Nephron progenitor cell (in vitro differentiated cells): ENCODE data around the gene GRK6.

Experiments
- DNase-seq: peaks from one replicate; pipeline ENCODE4 v3.0.0; 2021
- H3K27ac Mint-ChIP-seq: 2 replicates; pipeline ENCODE4 v1.8.0; 2021; ENCODE audit warnings: mild to moderate bottlenecking, moderate library complexity, mixed read lengths
- H3K27me3 Mint-ChIP-seq: 2 replicates; pipeline ENCODE4 v1.8.0; 2021; ENCODE audit warnings: mild to moderate bottlenecking, low read depth, mixed read lengths; ENCODE audit not compliant: poor library complexity
- H3K36me3 Mint-ChIP-seq: 2 replicates; pipeline ENCODE4 v1.8.0; 2021; ENCODE audit warnings: low read depth, mixed read lengths
- H3K4me1 Mint-ChIP-seq: 2 replicates; pipeline ENCODE4 v1.8.0; 2021; ENCODE audit warnings: mixed read lengths
- H3K4me3 Mint-ChIP-seq: 2 replicates; pipeline ENCODE4 v1.8.0; 2021; ENCODE audit warnings: mild to moderate bottlenecking, moderate library complexity, mixed read lengths
- H3K9me3 Mint-ChIP-seq: 2 replicates; pipeline ENCODE4 v1.8.0; 2021; ENCODE audit warnings: mild to moderate bottlenecking, moderate library complexity, mixed read lengths
- TF ChIP-seq, protein P1 (sequence below): fragments of 200-600 bp; sonication (generic); IDR thresholded peaks from 2 replicates; pipeline ENCODE4 v1.5.0; 2021; ENCODE audit warnings: antibody characterized with exemption

Gene GRK6

DNA sequence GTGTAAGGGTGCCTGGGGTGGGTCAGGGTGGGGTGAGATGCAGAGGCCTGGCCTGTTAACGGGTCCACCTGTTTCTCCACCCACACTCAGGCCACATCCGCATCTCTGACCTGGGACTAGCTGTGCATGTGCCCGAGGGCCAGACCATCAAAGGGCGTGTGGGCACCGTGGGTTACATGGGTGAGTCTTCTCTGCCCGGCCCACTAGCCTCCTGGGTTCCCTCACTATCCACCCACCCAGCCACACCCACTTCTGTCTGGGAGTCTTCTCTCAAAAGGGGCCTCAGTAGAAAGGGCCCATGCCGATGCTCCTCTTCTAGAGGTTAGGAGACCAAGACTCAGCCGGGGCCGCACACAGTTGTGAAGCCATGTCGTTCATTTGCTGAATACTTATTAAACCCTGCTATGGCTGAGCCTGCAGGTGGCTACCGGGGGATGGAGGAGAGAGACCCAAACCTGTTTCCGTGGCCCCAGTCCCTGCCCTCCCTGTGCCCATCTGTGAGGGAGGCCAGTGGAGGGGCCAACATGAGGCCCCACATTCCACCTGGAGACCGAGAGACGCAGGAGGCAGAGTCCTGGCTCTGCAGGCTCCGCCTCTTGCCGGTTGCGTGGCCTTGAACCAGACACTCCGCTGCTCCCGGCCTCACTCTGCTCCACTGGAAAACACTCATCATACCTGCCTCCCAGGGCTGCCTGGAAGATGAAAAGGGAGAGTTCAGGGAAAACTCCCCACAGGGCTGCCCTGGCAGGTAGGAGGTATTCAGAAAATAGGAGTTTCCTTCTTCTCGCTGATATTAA, 8.7 kb downstream of the GRK6 start:
- H3K4me1 Mint-ChIP-seq: peaks cover 5% of the 10 kb centered on the region
- no peak overlapping the region for H3K27ac Mint-ChIP-seq
- no peak overlapping the region for H3K4me3 Mint-ChIP-seq
- no peaks in the 10 kb centered on the region for H3K27me3 Mint-ChIP-seq
- TF ChIP-seq, protein P1, sequence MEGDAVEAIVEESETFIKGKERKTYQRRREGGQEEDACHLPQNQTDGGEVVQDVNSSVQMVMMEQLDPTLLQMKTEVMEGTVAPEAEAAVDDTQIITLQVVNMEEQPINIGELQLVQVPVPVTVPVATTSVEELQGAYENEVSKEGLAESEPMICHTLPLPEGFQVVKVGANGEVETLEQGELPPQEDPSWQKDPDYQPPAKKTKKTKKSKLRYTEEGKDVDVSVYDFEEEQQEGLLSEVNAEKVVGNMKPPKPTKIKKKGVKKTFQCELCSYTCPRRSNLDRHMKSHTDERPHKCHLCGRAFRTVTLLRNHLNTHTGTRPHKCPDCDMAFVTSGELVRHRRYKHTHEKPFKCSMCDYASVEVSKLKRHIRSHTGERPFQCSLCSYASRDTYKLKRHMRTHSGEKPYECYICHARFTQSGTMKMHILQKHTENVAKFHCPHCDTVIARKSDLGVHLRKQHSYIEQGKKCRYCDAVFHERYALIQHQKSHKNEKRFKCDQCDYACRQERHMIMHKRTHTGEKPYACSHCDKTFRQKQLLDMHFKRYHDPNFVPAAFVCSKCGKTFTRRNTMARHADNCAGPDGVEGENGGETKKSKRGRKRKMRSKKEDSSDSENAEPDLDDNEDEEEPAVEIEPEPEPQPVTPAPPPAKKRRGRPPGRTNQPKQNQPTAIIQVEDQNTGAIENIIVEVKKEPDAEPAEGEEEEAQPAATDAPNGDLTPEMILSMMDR: no peak
- DNase-seq: no peak
- H3K36me3 Mint-ChIP-seq: peaks cover 40% of the 10 kb centered on the region
- peaks cover 6% of the 10 kb centered on the region for H3K9me3 Mint-ChIP-seq

DNA sequence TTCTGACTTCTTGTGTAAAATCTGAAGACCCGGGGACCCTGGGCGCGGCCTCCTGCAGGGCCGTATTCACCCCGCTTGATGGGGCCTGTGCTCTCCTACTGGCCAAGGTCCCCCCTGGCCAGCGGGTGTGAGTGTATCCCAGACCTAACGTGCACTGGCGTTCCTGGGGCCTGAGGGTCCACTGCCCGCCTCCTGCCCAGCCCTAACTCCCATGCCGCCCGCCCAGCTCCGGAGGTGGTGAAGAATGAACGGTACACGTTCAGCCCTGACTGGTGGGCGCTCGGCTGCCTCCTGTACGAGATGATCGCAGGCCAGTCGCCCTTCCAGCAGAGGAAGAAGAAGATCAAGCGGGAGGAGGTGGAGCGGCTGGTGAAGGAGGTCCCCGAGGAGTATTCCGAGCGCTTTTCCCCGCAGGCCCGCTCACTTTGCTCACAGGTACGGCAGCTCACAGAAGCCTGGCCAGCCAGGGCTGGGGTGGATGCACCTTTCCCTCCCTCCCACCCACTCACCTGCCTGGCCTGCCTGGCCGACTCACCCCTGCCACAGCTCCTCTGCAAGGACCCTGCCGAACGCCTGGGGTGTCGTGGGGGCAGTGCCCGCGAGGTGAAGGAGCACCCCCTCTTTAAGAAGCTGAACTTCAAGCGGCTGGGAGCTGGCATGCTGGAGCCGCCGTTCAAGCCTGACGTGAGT, 9.5 kb downstream of the GRK6 start:
- Mint-ChIP-seq H3K9me3 (peaks cover 6% of the 10 kb centered on the region), H3K36me3 (peaks cover 40% of the 10 kb centered on the region), H3K4me1 (no peaks in the 10 kb centered on the region), H3K4me3 (no peak overlapping the region), H3K27me3 (no peaks in the 10 kb centered on the region), H3K27ac (no peak overlapping the region)
- DNase-seq: no peak
- TF ChIP-seq, protein P1: no peak

DNA sequence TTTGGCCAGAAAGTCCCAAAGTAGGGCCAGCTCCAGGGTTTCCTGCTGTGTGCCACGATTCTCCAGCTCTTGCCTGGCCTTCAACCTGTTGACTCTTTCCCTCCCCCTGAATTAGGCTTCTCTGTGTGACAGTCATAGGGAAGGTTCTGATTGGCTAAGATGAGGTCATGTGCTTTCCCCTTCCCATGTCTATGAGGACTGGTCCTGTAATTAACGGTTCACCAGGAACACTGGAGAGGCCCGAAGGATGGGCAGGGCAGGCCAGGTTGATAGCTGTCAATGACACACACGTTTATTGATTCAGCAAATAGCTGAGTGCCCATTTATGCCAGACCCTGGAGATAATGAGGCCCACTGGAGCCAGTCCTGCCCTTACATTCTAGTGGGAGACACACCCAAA, 11.1 kb downstream of the GRK6 start:
- Mint-ChIP-seq H3K4me1 (no peaks in the 10 kb centered on the region), H3K9me3 (peaks cover 6% of the 10 kb centered on the region), H3K27me3 (no peaks in the 10 kb centered on the region), H3K27ac (no peak overlapping the region), H3K4me3 (no peak overlapping the region), H3K36me3 (peaks cover 40% of the 10 kb centered on the region)
- no peak for DNase-seq
- TF ChIP-seq, protein P1: no peak

DNA sequence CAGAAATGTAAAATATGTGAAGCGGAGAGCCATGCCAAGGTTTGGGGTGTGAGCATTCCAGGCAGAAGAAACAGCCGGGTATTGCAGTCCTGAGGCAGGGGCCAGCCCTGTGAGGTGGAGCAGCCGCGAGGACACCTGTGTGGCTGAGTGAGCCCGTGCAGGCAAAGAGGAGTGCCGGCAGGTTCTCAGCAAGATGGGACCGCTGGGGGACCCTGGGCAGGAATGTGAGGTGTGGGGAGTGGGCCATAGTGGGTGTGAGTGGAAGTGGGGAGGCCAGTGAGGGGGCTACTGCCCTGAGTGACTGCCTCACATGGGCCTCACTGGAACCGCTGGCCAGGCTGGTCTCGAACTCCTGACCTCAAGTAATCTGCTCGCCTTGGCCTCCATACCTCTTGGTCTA, 12.0 kb downstream of the GRK6 start:
- Mint-ChIP-seq H3K4me3 (no peak overlapping the region), H3K27ac (no peak overlapping the region), H3K4me1 (no peaks in the 10 kb centered on the region), H3K27me3 (no peaks in the 10 kb centered on the region), H3K9me3 (peaks cover 6% of the 10 kb centered on the region), H3K36me3 (peaks cover 36% of the 10 kb centered on the region)
- TF ChIP-seq, protein P1: no peak
- no peak for DNase-seq

DNA sequence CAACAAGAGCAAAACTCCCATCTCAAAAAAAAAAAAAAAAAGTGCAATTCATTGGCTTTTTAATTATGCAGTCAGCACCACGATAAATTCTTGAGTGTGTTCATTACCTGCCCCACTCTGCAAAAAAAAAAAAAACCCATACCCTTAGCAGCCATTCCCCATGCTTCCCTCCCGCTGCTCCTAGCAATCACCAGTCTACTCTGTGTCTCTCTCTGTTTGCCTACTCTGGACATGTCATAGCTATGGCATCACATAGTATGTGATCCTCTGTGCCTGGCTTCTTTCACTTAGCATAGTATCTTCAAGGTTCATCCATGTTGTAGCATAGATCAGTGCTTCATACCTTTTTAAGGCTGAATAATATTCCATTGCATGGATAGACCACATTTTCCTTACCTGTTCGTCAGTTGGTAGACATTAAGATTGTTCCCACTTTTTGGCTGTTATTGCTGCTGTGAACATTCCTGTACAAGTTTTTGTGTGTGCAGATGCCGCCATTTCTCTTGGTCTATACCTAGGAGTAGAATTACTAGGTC, 13.1 kb downstream of the GRK6 start:
- H3K9me3 Mint-ChIP-seq: peaks cover 6% of the 10 kb centered on the region
- no peak for DNase-seq
- peaks cover 10% of the 10 kb centered on the region for H3K4me1 Mint-ChIP-seq
- H3K36me3 Mint-ChIP-seq: peaks cover 35% of the 10 kb centered on the region
- H3K27ac Mint-ChIP-seq: peak overlapping the region; percentile 75
- H3K4me3 Mint-ChIP-seq: no peak overlapping the region
- no peaks in the 10 kb centered on the region for H3K27me3 Mint-ChIP-seq
- TF ChIP-seq, protein P1: no peak
